Mucosa of stomach (tissue), 1 donor: ENCODE measurements around the gene ITPR1.
A peak's percentile ranks its signal among the peaks of the same experiment; 100 is the strongest.
"Not testable (repeated sequence)": the region's sequence is repeated elsewhere in the genome, so short reads cannot be mapped to it uniquely, and the experiment has no call there.

Experiments used
- H3K27me3 ChIP-seq: one replicate; pipeline ENCODE4 v1.7.0; 2013; ENCODE audit warnings: mild to moderate bottlenecking, low read length; ENCODE audit not compliant: control insufficient read depth, insufficient read depth
- H3K36me3 ChIP-seq: one replicate; pipeline ENCODE4 v1.7.0; 2013; ENCODE audit warnings: low read length; ENCODE audit not compliant: control insufficient read depth, insufficient read depth
- H3K4me1 ChIP-seq: one replicate; pipeline ENCODE4 v1.7.0; 2013; ENCODE audit warnings: mild to moderate bottlenecking, low read length; ENCODE audit not compliant: control insufficient read depth, insufficient read depth
- H3K4me3 ChIP-seq: one replicate; pipeline ENCODE4 v1.7.0; 2013; ENCODE audit warnings: low read length
- H3K9ac ChIP-seq: one replicate; pipeline ENCODE4 v1.7.0; 2013; ENCODE audit warnings: mild to moderate bottlenecking, low read length, moderate library complexity
- H3K9me3 ChIP-seq: one replicate; pipeline ENCODE4 v1.7.0; 2013; ENCODE audit warnings: mild to moderate bottlenecking, low read length, moderate library complexity; ENCODE audit not compliant: control insufficient read depth
- donor health status: Pancreatic carcinoma.

Gene ITPR1

DNA sequence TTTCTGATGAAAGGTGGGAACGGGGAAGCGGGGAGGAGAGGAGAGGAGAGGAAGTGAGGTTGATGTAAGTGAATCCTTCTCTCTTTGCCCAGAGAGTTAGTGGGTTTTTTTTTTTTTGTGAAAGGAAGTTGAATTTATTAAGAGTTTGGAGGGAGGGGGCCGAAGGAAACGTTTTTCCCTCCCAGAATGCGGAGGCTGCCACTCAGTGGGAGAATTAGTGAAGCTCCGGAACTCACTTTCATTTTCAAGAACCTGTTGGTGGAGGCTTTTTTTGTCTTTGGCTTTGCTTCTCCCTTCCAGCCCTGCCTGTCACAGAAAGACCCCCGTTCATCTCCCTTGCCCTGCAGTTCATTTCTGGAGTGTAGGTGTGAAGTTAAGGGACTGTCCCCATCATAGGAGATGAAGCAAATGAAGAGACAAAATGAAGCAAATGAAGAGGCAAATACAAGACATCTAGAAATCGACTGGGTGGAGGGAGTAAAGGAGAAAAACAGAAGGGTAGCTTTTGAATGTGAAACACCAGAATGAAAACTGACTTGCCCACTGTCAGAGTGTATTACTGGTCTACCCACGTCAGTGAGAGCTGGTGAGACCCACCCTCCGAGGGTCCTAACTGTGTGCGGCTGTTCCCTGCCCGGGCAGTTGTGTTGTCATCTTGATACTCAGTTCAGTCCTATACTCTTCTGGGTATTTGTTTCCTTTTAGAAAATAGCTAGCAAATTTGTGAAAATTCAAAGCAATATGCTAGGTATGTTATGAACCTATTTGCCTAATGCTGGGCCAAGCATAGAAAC is 91.5 kb downstream of the ITPR1 start:
- Histone ChIP-seq H3K36me3 (no peaks in the 10 kb centered on the region), H3K4me1 (peaks cover 9% of the 10 kb centered on the region), H3K4me3 (no peak overlapping the region), H3K27me3 (no peaks in the 10 kb centered on the region), H3K9me3 (no peaks in the 10 kb centered on the region), H3K9ac (peak overlapping the region; percentile 68)

DNA sequence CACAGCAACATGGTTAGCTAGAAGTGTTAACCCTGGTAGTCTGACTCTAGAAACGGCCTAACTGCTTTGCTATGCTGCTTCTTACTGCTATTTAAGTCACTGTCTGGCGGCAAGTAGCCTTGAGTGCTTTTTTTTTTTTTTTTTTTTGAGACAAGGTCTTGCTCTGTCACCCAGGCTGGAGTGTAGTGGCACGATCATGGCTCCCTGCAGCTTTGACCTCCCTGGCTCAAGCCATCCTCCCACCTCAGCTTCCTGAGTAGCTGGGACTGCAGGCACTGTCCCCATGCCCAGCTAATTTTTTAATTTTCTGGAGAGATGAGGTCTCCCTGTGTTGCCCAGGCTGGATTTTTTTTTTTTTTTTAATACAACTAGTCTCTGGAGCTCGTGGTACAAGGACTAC is 93.2 kb downstream of the ITPR1 start:
- no peak overlapping the region for H3K9ac ChIP-seq
- no peaks in the 10 kb centered on the region for H3K36me3 ChIP-seq
- peaks cover 9% of the 10 kb centered on the region for H3K4me1 ChIP-seq
- no peaks in the 10 kb centered on the region for H3K9me3 ChIP-seq
- H3K27me3 ChIP-seq = no peaks in the 10 kb centered on the region
- H3K4me3 ChIP-seq = no peak overlapping the region

DNA sequence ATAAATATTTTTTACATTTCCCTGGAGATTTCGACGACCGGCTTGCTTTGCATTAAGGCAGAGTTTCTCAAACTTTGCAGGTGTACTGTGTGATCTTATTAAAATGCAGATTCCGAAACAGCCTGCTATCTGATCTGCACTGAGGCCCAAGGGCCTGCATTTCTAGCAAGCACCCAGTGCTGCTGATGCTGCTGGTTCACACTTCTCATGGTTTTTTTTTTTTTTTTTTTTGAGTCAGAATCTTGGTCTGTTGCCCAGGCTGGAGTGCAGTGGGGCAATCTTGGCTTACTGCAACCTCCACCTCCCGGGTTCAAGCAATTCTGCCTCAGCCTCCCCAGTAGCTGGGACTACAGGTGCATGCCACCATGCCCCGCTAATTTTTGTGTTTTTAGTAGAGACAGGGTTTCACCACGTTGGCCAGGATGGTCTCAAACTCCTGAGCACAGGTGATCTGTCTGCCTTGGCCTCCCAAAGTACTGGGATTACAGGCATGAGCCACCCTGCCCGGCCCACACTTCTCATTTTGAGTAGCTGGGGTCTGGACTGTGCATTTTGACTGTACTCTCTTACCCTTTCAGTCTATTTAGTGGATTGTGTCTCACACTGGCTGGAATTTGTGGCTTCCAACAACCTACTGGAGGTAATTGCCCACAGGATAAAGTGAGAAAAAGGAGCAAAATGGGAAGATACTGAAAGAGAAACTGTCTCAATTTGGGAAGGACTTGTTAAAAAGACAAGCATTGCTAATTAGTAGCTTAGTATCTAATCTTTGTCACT is 94.1 kb downstream of the ITPR1 start:
- Histone ChIP-seq H3K27me3 (no peaks in the 10 kb centered on the region), H3K9ac (no peak overlapping the region), H3K4me1 (peaks cover 9% of the 10 kb centered on the region), H3K9me3 (no peaks in the 10 kb centered on the region), H3K4me3 (no peak overlapping the region), H3K36me3 (no peaks in the 10 kb centered on the region)

DNA sequence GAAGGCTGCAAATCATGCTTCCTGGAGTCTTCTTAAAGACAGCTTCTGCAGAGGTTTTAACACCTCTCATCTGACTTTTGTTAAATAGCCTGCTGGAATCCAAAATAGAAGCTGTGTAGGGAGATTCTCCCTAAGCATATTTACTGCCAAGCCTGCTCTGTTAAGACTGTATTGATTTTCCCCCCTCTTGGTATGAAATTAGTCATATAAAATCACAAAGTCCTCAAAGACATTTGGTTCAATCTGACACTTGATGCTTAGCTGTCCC is 94.6 kb downstream of the ITPR1 start:
- Histone ChIP-seq H3K36me3 (no peaks in the 10 kb centered on the region), H3K9ac (no peak overlapping the region), H3K27me3 (no peaks in the 10 kb centered on the region), H3K4me3 (no peak overlapping the region), H3K4me1 (peaks cover 9% of the 10 kb centered on the region), H3K9me3 (no peaks in the 10 kb centered on the region)

DNA sequence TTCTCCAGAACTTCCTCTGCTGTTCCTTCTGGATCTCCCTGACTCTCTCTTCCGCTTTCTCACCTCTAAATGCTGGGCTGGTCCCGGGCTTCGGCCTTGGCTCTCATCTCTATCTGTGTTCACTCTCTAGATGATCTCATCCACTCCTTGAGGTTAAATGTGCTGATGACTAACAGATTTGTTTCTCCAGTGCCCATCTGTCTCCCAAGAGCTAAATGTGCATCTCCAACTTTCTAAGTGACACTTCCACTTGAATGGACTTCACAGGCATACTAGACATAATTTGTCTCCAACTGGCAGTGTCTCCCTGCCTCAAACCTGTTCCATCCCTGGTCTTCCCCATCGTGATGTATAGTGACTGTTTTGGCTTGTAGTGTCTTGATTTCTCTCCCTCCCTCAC is 95.3 kb downstream of the ITPR1 start:
- Histone ChIP-seq H3K4me1 (peaks cover 9% of the 10 kb centered on the region), H3K4me3 (no peak overlapping the region), H3K9ac (no peak overlapping the region), H3K9me3 (no peaks in the 10 kb centered on the region), H3K27me3 (no peaks in the 10 kb centered on the region), H3K36me3 (no peaks in the 10 kb centered on the region)

DNA sequence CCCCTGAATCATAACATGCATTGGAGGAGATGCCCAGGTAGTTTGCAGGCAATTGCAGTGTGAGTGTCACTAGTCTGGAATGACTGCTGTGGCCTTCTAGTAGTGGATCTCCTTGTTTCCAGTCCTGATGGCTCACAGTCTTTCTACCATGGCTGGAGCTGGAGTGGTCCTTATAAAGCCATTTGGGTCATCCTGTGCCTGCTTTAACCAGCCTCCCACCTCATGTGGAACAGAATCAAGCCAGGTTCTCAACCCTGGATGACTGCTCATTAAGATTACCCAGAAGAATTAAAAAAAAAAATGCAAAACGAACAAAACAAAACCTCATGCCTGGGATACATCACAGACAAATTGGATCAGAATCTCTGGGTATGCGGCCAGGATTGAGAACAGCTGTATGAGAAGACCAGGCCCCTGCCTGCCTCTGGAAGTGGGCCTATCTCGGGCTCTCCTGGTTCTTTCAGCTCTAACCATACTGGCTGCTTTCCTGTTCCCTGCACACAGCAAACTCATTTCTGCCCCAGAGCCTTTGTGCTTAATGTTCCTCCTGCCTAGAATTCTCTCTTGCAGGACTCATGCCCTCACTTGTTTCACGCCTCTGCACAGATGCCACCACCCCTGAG is 96.4 kb downstream of the ITPR1 start:
- no peaks in the 10 kb centered on the region for H3K9me3 ChIP-seq
- peaks cover 5% of the 10 kb centered on the region for H3K4me1 ChIP-seq
- no peak overlapping the region for H3K9ac ChIP-seq
- H3K36me3 ChIP-seq = no peaks in the 10 kb centered on the region
- H3K4me3 ChIP-seq = no peak overlapping the region
- no peaks in the 10 kb centered on the region for H3K27me3 ChIP-seq

DNA sequence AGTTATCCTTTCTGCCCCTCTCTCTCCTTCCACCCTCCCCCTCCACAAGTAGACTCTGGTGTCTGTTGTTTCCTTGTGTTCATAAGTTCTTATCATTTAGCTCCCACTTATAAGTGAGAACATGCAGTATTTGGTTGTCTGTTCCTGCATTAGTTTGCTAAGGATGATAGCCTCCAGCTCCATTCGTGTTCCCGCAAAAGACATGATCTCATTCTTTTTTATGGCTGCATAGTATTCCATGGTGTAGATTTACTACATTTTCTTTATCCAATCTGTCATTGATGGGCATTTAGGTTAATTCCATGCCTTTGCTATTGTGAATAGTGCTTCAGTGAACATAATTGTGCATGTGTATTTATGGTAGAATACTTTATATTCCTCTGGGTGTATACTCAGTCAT is 97.7 kb downstream of the ITPR1 start:
- not testable (repeated sequence) for H3K4me1 ChIP-seq, H3K4me3 ChIP-seq, H3K36me3 ChIP-seq, H3K27me3 ChIP-seq, H3K9me3 ChIP-seq, H3K9ac ChIP-seq

DNA sequence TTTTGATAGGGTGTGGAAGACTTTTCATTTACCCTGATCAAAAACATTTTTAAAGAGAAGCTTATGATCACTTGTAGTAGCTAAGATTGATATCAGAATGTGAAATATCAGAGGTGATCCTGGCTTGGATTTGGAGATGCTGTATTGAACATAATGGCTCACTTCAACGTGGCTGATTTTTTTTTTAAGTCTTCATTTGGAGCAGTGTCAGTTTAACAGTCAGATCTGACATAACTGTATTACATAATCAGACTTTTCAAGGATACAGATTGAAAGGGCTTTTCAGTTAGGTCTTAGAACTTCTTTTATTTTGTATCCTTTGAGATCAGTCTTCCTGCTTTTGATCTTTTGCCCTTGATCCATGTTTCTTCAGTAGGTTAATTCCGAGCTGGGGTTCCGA is 98.5 kb downstream of the ITPR1 start:
- no peaks in the 10 kb centered on the region for H3K27me3 ChIP-seq
- no peaks in the 10 kb centered on the region for H3K36me3 ChIP-seq
- no peak overlapping the region for H3K4me3 ChIP-seq
- no peaks in the 10 kb centered on the region for H3K9me3 ChIP-seq
- no peak overlapping the region for H3K9ac ChIP-seq
- H3K4me1 ChIP-seq = no peaks in the 10 kb centered on the region

DNA sequence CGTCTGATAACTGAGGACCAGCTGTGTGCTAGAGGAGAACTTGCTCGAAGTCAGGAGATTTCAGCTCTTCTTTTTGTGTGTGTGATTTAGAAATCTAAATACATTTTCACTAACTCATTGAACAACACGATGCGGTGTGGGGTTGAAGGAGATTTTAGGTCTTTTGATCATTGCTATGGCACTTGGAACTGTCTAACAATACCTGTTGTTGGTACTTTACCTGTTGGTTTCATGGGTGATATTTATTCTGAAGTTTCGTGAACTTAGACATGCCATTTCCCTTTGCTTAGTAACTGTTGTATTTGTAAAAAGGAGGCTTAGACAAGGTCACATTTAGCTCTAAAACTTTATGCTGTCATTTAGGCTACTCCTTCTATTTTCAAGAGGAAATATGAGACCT is 99.9 kb downstream of the ITPR1 start:
- no peaks in the 10 kb centered on the region for H3K36me3 ChIP-seq
- no peaks in the 10 kb centered on the region for H3K27me3 ChIP-seq
- no peak overlapping the region for H3K9ac ChIP-seq
- no peak overlapping the region for H3K4me3 ChIP-seq
- no peaks in the 10 kb centered on the region for H3K4me1 ChIP-seq
- no peaks in the 10 kb centered on the region for H3K9me3 ChIP-seq

DNA sequence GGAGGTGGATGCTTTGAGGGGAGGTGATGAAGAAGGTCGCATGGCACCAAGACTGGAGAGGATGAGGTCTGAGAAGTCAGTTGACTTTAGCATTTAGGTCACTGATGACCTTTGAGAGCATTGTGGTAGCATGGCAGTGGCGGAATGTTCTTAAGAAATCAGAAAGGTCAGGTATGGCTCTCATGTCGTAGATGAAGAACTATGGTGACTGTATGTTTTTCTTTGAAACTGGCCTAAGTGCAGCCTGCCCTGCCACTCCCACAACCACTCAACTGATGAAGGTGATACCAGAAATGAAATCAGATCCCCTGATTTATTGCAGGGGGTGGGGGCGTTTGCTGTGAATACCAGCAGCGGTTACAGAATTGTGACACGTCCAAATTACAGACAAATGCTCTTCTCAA is 102.6 kb downstream of the ITPR1 start:
- no peaks in the 10 kb centered on the region for H3K27me3 ChIP-seq
- H3K4me1 ChIP-seq = no peaks in the 10 kb centered on the region
- H3K9ac ChIP-seq = no peak overlapping the region
- no peak overlapping the region for H3K4me3 ChIP-seq
- no peaks in the 10 kb centered on the region for H3K36me3 ChIP-seq
- no peaks in the 10 kb centered on the region for H3K9me3 ChIP-seq

DNA sequence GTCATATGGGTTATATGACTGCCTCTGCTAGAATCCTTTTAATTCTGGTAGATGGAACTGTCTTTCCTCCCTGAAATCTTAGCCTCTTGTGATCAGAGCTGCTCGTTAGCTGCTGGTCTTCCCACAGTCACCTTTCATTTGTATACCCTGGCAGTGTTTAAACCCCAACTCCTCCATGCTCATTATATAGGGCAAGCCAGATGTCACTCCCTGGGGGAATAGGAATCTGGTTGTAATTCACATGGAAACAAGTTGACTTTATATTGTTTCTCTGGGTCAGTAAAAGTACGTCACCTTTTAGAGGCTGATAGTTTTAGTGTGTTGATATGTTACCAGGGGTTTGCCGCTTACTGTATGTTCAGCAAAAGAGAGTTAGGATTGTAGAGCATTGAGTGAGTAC is 103.5 kb downstream of the ITPR1 start:
- H3K36me3 ChIP-seq = no peaks in the 10 kb centered on the region
- H3K4me1 ChIP-seq = no peaks in the 10 kb centered on the region
- H3K4me3 ChIP-seq = no peak overlapping the region
- H3K27me3 ChIP-seq = no peaks in the 10 kb centered on the region
- no peak overlapping the region for H3K9ac ChIP-seq
- H3K9me3 ChIP-seq = no peaks in the 10 kb centered on the region

DNA sequence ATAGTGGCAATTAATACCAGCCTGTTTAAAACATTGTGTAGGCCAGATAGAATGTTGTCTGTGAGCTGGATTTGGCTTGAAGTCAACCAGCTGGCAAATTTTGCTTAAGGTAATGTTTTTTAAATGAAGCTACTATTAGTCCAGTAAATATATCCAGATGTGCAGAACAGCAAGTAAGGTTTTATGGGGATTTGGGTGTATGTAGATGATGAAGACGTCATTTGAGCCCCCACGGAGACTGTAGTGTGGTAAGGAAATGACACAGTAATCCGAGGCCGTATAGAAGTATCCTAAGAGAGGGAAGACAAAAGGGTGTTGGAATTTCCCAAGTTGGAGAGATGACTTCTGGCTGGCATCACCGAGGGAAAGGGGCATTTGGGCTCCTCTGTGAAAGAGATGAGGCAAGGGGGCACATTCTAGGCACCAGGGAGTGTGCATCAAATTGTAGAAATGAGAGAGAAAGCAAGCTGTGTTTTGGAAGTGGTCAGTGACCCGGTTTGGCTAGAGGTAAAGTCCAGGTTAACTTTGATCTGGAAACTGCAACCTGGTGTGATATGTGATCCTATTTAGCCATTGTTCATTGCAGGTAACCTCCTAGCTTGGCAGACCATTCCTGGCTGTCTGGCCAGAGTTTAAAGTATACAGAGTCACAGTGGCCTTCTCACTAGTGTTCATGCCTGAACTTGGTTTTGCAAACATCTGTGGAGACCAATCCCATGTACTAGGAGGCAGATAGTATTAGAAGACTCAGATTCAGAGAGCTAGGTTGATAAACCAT is 104.2 kb downstream of the ITPR1 start:
- Histone ChIP-seq H3K9ac (no peak overlapping the region), H3K36me3 (no peaks in the 10 kb centered on the region), H3K27me3 (no peaks in the 10 kb centered on the region), H3K9me3 (no peaks in the 10 kb centered on the region), H3K4me1 (no peaks in the 10 kb centered on the region), H3K4me3 (no peak overlapping the region)
